Urothelium cell line (cell line): Measurements from ENCODE around the gene SGF29.
"Not testable (repeated sequence)": the region's sequence is repeated elsewhere in the genome, so short reads cannot be mapped to it uniquely, and the experiment has no call there.

ENCODE experiments used
- DNase-seq: peaks from one replicate; pipeline ENCODE4 v3.0.0; 2011; ENCODE audit warnings: low spot score, mixed read lengths
- FAIRE-seq: peaks from 2 replicates; lab custom pipeline; 2011; peaks lifted over from hg19 to GRCh38; lab: Jason Lieb, UNC

The SGF29 gene

DNA sequence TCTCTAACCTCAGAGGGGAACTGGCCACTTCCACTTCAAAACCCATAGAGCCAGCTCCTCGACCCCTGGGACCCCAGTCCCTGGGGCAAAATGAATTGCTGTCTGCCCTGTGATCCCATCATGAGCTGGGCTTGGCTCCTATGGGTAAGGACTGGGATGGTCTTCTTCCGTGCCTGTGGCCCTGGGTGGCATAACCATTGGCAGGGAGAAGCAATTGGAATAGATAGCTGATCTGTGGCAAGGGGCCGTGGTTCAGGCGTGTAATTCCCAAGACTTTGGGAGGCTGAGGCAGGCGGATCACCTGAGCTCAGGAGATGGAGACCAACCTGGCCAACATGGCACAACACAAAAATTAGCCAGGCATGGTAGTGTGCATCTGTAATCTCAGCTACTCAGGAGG is 38.8 kb downstream of the SGF29 start:
- DNase-seq (no peak), FAIRE-seq (no peak)

GRCh38 chr16:28592979-28593553 is 39.3 kb downstream of the SGF29 start:
- FAIRE-seq (no peak), DNase-seq (no peak)

GRCh38 chr16:28595451-28595850 is 41.7 kb downstream of the SGF29 start:
- FAIRE-seq, DNase-seq: not testable (repeated sequence)

DNA sequence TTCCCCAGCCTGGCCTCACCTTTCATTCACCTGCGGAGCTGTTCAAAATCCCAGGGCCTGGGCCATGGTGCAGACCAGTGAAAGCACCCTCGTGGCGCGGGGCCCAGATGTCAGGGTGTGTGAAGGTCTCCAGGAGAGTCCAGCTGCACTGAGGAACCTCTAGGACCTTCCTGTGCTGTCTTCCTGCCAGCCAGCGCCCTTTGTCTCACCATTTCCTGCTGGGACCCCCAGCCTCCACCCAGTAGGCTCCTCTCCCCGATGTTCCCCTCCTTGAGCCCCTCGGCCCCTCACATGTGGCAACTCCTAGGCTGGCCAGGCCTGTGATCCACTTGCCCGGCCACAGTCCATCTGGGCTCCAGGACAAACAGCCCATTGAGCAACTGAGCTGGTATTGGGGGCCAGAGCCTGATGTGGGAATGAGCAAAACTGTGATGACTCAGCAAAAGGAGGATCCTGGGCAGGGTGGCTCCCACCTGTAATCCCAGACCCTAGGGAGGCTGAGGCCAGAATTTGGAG is 42.5 kb downstream of the SGF29 start:
- FAIRE-seq = no peak
- DNase-seq = no peak

DNA sequence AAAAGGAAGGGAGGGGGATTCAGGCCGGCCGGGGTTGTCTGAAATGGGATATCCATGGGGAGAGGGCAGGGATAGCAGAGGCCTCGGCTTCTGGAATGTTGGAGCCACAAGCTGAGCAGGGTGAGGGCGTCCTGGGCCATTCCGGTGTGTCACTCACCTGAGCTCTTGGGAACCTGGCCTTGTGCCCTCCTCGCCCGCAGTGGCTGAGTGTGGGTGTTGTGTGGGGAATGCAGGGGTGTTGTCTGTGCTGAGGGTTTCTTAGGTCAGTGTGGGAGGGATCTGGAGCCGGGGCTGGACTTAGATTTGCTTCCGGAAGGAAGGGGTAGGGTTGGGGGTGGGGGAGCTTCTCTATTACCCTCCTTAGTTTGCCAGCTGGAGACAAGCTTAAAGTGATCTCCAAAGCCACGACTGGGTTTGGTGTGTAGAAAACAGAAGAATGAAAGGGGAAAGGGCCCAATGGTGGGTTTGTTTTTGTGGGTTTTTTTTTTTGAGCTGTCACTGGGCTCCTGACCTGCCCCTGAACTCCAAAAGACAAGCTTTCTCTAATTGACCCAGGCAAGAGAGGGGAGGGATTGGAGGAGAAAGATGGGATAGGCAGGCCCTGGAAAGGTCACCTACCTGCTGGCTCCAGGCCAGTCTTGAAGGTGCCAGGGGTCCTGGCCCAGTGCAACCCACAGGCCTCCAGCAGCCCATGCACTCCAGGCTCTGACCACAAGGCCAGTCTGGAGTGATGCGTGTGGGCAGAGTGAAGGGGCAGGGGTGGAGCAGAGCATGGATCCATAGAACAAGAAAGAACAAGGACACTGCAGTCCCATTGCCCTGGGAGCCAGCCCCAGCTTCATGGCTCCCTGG is 43.3 kb downstream of the SGF29 start, which contains the start of gene SULT1A2:
SULT1A2 (minus strand) TSS at position 211 of the 852 bp plus-strand sequence. CDS start 1,120 bp downstream, outside the sequence.
- DNase-seq (peak; percentile 56), FAIRE-seq (no peak)

- DNase-seq (no peak), FAIRE-seq (no peak)
These were observed 44.1 kb downstream of the SGF29 start for GRCh38 chr16:28597692-28598261.

DNA sequence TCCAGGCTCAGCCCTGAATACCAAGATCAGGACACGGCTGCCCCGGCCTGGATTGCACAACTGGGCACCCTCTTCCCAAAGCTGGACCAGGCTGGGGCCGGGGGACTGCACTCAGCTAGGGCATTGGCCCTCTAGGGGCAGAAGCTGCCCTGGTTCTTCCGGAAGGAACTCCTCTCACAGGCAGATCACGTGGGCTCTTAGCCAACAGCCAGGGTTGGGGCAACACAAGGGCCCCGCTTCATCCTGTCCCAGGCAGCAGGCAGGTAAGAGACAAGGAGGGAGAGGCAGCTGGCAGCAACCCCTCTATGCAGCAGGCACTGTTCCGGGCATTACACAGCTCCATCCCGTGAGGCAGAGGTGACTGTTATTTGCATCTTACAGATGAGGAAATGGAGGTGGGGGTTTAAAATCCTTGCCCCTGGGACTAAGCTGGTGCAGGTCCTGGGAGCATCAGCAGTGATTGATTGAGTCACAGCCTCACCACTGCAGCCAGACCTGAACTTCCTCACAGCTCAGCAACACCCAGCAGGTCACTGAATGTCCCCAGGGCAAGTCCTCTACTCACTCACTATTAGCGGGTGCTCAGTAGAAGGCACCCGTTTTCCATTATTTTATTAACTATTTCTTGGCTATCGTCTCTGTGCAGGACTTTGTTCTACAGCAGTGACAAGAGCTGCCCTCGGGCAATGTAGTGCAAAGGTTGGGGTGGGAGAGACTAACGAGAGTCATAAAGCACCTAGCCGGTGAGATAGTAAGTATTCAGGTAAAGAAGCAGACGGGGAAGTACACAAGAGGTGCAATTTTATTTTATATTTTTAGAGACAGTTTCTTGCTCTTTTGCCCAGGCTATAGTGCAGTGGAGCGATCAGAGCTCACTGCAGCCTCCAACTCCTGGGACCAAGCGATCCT is 45.9 kb downstream of the SGF29 start:
- FAIRE-seq, DNase-seq: not testable (repeated sequence)

- FAIRE-seq = not testable (repeated sequence)
These were observed 47.2 kb downstream of the SGF29 start for GRCh38 chr16:28600965-28601364.

DNA sequence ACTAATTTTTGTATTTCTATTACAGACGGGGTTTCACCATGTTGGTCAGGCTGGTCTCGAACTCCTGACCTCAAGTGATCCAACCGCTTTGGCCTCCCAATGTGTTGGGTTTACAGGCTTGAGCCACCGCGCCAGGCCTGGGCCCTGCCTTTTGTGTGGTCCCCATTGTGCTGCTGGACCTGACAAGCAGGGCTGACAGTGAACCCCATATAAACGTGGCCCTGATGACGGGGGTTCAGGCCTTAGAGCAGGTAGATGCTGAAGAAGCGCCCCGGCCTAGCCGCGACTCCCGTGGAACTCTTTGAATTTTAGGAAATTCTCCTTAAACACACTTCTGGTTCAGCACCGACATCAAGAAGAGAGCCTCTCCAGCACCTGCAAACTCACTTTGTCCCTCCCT is 47.9 kb downstream of the SGF29 start:
- not testable (repeated sequence) for DNase-seq, FAIRE-seq

More at GRCh38 chr16:28600965-28601364, 47.2 kb downstream of the SGF29 start:
- DNase-seq = not testable (repeated sequence)

DNA sequence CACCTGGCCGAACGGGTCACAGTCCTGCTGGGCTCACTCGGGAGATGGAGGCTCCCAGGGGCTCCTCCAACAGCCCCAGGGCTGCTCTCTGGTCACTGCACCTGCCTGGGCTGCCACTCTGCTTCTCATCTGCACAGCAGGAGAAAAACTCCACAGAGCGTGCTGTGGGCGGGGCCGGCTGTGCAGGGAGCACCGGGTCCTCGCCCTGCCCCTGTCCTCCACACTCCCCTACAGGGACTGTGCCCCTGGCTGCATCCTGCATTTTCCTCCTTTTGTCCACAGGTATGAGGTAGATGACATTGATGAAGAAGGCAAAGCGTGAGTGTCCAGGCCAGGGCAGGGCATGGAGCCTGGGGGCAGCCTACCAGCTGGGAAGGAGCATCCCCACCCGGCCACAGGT is 48.3 kb downstream of the SGF29 start:
- not testable (repeated sequence) for FAIRE-seq

DNA sequence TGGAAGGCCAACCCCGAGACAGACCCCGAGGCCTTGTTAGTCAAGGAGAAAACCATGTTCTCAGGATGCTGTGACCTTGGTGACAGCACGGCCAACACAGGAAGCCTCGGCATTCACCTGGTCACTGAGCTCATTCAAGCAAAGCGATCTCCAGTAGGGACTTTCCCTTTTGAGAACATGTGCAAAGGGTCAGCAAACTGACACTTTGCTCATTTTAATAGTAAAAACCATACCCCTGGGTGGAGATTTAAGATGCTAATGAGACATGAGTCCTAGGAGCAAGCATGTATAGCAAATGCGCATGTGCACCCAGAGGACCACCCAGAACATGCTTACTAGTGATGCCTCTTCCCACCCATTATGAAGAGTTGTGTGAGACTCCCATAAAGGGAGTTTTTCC is 48.8 kb downstream of the SGF29 start:
- no peak for DNase-seq
- FAIRE-seq = no peak

More for the DNA sequence above, 48.3 kb downstream of the SGF29 start:
- not testable (repeated sequence) for DNase-seq

DNA sequence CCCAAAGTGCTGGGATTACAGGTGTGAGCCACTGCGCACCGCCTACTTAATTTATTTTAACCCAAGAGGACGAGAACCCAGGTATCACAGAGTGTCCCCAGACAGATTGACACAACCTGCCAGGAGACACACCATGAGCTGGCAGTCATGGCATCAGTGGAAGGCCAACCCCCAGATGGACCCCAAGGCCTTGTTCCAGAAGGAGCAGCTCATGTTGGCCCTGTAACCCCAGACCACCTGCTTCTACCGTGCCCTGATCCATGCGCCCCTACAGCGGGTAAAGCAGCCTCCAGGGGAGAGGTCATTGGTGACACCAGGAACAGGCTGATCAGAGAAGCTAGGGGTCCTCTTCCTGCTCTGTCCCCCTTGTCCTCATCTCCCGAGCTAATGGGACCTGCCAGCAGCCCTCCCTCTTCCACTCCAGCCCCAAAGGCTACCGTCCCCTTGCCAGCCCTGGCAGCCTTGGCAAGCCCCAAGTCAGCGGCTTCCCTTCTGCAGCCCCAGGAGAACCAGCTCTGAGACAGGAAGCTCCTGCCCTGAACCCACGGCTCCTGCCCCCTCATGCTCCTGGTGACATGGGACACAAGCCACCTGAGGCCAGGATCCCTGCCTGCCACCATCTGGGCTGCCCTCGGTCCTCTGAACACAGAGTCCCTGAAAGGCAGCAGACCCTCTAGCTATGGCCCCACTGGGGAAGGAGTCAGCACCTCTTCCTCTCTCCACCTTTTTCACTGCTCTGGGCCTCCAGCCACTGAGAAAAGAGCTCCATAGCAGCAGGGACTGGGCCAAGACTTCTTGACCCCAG is 49.9 kb downstream of the SGF29 start:
- DNase-seq (no peak), FAIRE-seq (no peak)

DNA sequence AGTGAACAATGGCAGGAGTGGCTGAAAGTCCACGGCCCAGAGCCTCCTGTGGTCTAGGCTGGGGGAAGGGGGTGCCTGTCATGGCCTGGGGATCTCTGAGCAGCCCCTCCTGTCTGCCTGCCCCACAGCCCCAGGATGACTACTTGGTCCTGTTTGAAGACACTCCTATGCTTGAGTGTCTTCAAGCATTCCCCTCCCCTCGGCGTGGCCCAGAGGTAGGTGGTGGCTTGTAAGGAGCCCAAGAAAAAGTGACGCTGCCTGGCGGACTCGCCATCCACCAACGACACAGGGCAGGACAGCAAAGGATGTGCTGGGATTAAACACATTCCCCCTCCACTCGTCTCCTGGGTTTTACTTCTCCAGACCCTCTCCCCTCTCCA is 50.5 kb downstream of the SGF29 start:
- DNase-seq (no peak), FAIRE-seq (no peak)

DNA sequence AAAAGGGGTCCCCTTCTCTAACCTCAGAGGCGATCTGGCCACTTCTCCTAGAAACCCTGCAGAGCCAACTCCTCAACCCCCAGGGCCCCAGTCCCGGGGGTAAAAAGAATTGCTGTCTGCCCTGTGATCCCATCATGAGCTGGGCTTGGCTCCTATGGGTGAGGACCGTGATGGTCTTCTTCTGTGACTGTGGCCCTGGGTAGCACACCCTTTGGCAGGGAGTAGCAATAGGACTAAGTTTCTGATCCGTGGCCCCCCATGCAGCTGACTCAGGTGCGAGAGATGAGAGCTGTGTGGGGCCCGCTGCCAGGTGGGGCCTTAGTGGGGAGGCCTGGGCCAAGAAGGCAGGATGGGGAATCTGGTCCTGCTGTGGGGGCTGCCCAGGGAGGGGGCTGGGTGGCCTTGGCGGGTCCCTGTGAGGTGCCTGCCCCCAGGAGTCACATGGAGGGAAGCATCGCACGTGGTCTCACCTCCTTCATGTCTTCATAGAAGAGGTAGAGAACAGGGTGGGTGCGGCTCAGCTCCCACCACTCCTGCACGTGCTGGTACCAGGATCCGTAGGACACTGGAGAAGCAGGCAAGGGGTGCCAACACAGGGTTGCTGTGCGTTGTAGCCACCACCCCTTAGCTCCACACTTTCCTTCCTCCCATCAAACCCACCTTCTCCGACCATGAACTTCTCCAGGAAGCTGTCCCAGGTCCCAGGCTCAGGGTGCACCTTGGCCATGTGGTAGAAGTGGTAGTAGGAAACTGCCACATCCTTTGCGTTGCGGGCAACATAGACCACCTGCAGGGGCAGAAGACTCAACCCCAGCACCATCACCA is 52.8 kb downstream of the SGF29 start:
- no peak for DNase-seq
- FAIRE-seq = no peak

GRCh38 chr16:28607116-28607623 is 53.5 kb downstream of the SGF29 start:
- DNase-seq (no peak), FAIRE-seq (no peak)

- DNase-seq, FAIRE-seq: not testable (repeated sequence)
These were observed 54.2 kb downstream of the SGF29 start for GRCh38 chr16:28607681-28608495.

DNA sequence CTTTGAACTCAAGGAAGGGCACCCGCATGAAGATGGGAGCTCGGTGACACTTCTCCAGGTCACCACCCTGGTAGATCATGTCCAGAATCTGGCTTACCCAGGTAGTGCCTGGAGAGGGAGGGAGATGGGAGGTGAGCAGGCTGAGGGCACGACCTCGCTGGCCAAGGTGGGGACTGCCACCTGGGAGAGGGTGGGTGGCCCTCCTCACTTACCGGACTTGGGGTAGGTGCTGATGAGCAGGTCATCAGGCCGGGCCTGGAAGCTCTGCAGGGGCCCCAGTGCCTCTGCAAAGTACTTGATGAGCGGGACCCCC is 54.7 kb downstream of the SGF29 start:
- DNase-seq, FAIRE-seq: not testable (repeated sequence)
